ENCODE measurements around the gene LIPE.

The LIPE gene

GRCh38 chr19:42443944-42444398 is 16.8 kb upstream of the LIPE start:
- DNase-seq (ENCODE audit: low read depth in 2 of 2), result no peak

DNA sequence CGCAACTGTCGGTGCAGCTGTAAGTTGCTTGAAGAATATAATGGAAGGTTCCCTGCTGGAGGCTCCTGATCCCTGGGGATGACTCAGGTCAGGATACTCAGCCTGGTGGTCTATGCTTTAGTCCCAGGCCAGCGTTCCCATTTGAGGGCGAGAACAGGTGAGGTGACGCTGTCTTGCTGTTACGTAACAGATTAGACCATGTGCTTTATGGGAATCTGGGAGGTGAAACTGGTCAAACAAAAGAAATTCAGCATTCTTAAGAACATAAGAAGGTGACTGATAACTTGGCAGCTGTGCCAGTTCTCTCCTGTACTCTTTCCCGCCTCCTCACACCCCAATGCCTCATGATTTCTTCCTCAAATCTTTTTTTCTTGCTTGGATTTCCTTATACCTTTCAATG is 15.6 kb upstream of the LIPE start, which contains the start of gene CXCL17:
Gene CXCL17 (minus strand): TSS at position 114 of the 400 bp plus-strand sequence. CDS start 114 bp downstream, outside the sequence.
- DNase-seq (ENCODE audit: low read depth in 2 of 2), result no peak

GRCh38 chr19:42441049-42441445 is 13.9 kb upstream of the LIPE start:
- no peak for DNase-seq (ENCODE audit: low read depth in 2 of 2)

DNA sequence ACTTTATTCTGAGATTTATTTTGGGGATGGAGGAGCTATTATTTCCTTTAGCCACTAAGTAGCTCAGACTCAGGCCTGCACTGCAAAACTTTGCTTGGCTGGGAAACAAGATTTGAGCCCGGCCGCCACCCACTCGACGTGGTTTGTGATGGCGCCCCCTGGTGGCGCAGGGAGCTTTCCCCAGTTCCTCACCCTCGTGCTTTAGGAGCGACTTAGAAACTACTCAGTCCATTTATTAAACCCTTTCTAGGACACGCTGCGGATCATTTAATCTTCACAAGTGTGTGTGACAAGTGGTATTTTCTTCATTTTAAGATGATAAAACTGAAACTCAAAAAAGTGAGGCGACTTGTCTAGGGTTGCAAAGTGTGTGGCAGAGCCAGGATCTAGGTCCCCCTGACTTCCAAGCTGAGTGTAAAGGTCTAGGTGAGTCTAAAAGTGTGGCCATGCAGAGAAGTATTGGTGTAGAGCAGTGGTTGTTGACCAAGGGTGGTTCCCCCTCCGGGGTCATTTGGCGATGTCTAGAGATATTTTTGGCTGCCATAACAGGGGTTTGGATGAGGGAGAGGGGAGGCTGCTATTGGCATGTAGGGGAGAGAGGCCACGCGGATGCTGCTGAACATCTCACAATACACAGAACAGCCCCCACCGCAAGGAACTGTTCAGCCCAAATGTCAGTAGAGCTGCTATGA is 13.3 kb upstream of the LIPE start:
- peak; percentile 64 to 67 for DNase-seq (ENCODE audit: low read depth in 2 of 2)

DNA sequence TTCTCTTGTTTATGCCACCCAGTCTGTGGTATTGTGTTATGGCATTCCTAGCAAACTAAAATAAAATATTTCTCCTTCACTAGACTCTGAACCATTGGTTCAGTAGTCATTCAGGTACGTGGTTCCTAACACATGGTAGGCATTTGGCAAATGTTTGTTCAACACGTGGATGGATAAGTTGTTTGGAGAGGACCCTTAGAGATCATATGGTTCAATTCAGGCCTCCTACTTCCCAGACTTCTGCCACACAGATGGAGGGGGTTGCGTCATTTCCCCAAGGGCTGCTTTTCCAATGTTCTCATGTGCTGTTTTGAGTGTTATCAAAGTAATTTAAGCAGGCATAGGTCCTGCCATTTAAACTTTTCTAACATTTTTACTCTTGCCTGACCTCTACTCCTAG is 8.8 kb upstream of the LIPE start:
- DNase-seq (ENCODE audit: low read depth in 2 of 2), result no peak

DNA sequence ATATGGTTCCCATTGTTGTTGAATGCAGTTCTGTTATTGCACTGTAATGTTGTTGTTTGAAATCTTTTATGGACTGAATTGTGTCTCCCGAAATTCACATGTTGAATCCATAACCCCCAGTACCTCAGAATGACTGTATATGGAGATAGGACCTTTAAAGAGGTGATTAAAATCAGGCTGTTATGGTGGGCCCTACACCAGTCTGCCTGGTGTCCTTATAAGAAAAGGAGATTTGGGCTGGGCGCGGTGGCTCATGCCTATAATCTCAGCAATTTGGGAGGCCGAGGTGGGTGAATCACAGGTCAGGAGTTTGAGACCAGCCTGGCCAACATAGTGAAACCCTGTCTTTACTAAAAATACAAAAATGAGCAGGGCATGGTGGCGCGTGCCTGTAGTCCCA is 8.1 kb upstream of the LIPE start:
- DNase-seq (ENCODE audit: low read depth in 2 of 2), result no peak

- DNase-seq (ENCODE audit: low read depth in 2 of 2), result peak in 1 of 2 donors; percentile 45
Observed at GRCh38 chr19:42433503-42434260, 6.5 kb upstream of the LIPE start.

DNA sequence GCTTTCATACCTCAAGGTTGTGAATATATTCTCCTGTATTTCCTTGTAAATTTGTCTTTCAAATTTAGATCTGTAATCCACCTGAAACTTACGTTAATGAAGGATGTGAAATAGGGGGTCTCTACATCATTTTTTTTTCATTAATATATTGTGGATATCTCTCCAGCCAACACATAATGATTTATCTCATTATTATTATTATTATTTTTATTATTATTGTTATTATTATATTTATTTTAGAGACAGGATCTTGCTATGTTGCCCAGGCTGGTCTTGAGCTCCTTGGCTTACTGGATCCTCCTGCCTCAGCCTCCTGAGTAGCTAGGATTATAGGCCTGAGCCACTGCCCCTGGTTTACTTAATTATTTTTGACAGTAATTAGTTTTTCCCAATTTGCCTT is 4.3 kb upstream of the LIPE start:
- DNase-seq (ENCODE audit: low read depth in 2 of 2), result no peak

- DNase-seq (ENCODE audit: low read depth in 2 of 2), result no peak
Observed at GRCh38 chr19:42428676-42429075, 1.5 kb upstream of the LIPE start.

DNA sequence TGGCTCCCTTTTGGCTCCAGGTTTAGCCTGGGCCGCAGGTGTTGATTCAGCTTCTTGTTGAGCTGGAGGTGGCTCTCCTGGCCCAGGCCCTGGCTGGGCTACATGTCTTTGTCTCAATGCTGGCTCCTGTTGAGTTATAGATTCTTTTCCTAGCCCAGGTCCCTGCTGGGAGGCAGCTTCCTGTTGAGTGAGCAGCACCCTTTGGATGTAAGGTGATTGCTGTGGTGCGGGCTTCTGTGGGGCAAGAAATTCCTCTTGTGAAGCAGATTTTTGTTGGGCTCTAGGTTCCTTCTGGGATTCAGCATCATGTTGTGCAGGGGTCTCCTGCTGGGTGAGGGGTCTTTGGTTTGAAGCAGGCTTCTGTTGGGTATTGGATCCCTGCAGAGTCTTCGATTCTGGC is 545 bp downstream of the LIPE start:
- no peak for DNase-seq (ENCODE audit: low read depth in 2 of 2)

- DNase-seq (ENCODE audit: low read depth in 2 of 2), result no peak
Observed at GRCh38 chr19:42424712-42425131, 2.5 kb downstream of the LIPE start.

DNA sequence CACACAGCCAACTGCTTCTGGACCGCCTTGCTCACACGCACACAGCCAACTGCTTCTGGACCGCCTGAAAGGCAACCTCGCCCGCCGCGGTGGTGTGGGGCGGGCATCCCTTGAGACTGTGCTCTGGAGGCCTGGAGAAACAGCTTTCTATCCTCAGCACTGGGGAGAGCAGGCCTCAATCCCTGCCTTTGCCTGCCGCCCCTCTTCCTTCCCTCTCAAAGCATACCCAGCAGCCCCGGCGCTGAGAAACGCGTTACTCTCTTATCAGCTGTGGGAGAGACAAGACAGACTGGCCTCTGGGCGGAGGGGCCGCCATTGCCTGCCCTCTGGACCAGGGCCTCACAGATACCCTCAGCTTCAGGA is 2.9 kb downstream of the LIPE start:
- no peak for DNase-seq (ENCODE audit: low read depth in 2 of 2)

- peak; percentile 86 to 87 for DNase-seq (ENCODE audit: low read depth in 2 of 2)
Observed at GRCh38 chr19:42423462-42424344, 3.5 kb downstream of the LIPE start.

GRCh38 chr19:42422901-42423461 is 4.2 kb downstream of the LIPE start:
- DNase-seq (ENCODE audit: low read depth in 2 of 2), result peak in 1 of 2 donors; percentile 34

DNA sequence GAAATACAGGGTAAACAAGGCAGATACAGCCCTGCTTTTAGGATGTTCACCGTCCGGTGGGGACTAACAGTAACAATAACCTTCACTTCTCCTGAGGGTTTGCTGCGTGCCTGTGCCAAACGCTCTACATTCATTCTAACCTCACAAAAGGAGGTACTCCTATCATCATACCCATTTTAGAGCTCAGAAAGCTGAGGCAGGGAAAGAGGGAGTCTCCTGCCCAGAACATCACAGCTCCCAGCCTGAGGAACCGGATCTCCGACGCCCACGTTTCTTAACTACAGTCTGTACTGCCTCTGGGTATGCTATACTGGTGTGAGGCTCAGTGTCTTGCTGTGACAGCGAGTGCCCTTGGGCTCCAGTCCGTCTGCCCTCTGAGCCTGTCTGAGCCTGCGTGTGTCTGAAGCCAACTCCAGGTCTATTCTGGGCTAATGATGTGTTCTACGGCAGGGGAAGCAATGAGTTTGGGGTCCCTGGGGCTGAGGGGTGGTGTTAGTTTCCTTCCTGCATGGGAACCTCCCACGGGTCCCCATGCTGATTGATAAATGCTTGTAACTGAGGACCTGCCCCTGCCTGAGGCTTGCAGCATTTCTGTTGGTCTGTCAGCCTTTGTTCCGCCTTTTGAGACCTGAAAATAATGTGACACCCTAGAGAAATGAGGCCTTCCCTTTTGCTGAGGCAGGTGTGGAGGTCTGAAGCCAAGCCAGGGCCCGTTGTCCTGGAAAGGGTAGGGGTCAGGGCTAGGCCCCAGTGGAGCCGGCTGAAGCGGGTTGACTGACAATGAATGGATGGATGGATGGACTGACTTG is 4.9 kb downstream of the LIPE start:
- DNase-seq (ENCODE audit: low read depth in 2 of 2), result no peak

DNA sequence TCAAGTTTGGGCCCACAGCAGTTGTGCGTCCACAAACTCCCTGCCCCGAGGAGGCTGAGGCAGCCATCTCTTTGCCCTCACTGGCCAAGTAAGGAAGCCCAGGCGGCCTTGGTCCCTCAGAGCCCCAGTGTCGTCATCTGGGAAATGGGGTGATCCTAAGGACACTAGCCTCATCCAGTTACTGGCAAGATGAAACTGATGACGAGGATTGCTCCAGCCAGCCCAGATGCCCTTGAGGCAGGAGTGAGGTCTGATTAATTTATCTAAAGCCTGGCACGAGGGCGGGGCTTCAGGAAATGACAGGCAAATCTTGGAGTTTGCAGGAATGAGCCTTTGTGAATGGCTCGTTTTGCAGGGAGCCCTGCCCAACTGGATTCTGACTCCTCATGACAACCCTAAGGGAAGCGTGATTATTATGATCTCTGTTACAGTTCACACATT is 5.6 kb downstream of the LIPE start:
- no peak for DNase-seq (ENCODE audit: low read depth in 2 of 2)

DNA sequence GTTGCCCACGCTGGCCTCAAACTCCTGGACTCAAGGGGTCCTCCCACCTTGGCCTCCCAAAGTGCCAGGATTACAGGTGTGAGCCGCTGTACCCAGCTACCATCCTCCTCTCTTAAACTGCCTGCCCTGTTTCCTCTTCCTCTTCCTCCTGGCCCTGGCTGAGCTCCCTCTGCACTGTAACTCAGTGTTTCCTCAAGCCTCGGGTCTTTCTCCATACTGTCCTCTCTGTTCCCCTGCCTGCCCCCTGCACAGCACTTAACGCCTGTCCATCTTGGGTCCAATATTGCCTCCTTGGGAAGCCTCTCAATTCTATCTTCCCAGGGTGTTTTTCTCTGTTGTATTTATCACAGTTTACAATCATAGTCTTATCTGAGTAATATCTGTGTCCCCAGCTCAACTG is 6.1 kb downstream of the LIPE start:
- no peak for DNase-seq (ENCODE audit: low read depth in 2 of 2)

GRCh38 chr19:42420055-42420544 is 7.1 kb downstream of the LIPE start:
- peak; percentile 40 to 55 for DNase-seq (ENCODE audit: low read depth in 2 of 2)

DNA sequence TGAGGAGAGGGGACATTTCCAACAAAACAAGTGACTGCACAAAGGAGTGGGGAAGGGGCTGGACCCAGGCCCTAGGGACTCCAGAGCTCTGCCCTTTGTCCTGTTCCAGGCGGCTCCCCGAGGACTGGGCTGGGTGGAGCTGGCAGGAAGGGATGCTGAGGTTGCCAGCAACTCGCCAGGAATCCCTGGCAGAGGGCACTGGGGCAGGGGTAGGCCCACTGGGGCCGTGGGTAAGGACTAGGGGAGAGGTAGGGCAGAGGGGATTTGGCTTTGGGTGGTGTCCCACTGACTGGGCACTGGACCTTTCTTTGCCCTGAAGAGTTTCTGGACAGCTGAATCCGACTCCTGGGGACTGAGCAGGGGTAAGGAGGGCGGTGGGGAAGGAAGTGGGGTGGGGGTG is 7.9 kb downstream of the LIPE start:
- DNase-seq (ENCODE audit: low read depth in 2 of 2), result no peak

- no peak for DNase-seq (ENCODE audit: low read depth in 2 of 2)
Observed at GRCh38 chr19:42412661-42413076, 14.5 kb downstream of the LIPE start.

GRCh38 chr19:42412227-42412626 is 15.0 kb downstream of the LIPE start:
- DNase-seq (ENCODE audit: low read depth in 2 of 2), result no peak

Measured in stimulated activated CD8-positive, alpha-beta memory T cell treated with anti-CD3 and anti-CD28 coated beads, Interleukin-2, amount 100 ng/mL, for 1 hour (primary cell).